Lung (tissue), 12 donors: Measurements from ENCODE around the gene GTPBP2. TPM values are rescaled to one million over a fixed set of nuclear protein-coding genes. Genes with fewer than 3 reads are reported as not detected.

Experiments used
- ATAC-seq: fragments of 200-7000 bp; cut with Tn5 transposase; one replicate; pipeline ENCODE4 v1.9.1; 2020; ENCODE audit warnings: moderate number of reproducible peaks; ENCODE audit not compliant: insufficient read depth, low FRiP score
- DNase-seq, 3 donors: peaks; one replicate each; pipeline ENCODE4 v3.0.0-alpha.2; 2013 to 2017
- H3K27ac ChIP-seq, 2 donors: one replicate each; pipeline ENCODE4 v1.5.1; 2013; ENCODE audit warnings: mild to moderate bottlenecking in 2 of 2, moderate library complexity in 2 of 2, control low read depth in 1 of 2, inconsistent platforms in 1 of 2, low read depth in 1 of 2, low read length in 1 of 2
- H3K27me3 ChIP-seq, 3 donors: one replicate each; pipeline ENCODE4 v1.5.1; 2013; ENCODE audit warnings: low read length in 2 of 3; ENCODE audit not compliant: control insufficient read depth in 3 of 3, insufficient read depth in 3 of 3
- H3K36me3 ChIP-seq, 4 donors: one replicate each; pipeline ENCODE4 v1.5.1; 2013; ENCODE audit warnings: low read length in 4 of 4, mild to moderate bottlenecking in 1 of 4, moderate library complexity in 1 of 4; ENCODE audit not compliant: control insufficient read depth in 4 of 4, insufficient read depth in 4 of 4
- H3K4me1 ChIP-seq, 5 donors: one replicate each; pipeline ENCODE4 v1.5.1; 2013; ENCODE audit warnings: low read length in 5 of 5, mild to moderate bottlenecking in 2 of 5, moderate library complexity in 1 of 5; ENCODE audit not compliant: control insufficient read depth in 5 of 5, insufficient read depth in 5 of 5
- H3K4me3 ChIP-seq: one replicate; pipeline ENCODE4 v1.5.1; 2013; ENCODE audit warnings: mild to moderate bottlenecking, control low read depth, moderate library complexity
- H3K9ac ChIP-seq, 2 donors: one replicate each; pipeline ENCODE4 v1.5.1; 2013; ENCODE audit warnings: low read length in 2 of 2, control low read depth in 1 of 2; ENCODE audit not compliant: insufficient read depth in 1 of 2
- H3K9me3 ChIP-seq, 4 donors: one replicate each; pipeline ENCODE4 v1.5.1; 2013; ENCODE audit warnings: low read length in 3 of 4, mild to moderate bottlenecking in 1 of 4, moderate library complexity in 1 of 4; ENCODE audit not compliant: control insufficient read depth in 4 of 4, insufficient read depth in 3 of 4
- CTCF ChIP-seq: IDR thresholded peaks from 2 replicates; pipeline ENCODE4 v1.5.1; 2012; ENCODE audit warnings: mild to moderate bottlenecking; ENCODE audit errors: control extremely low read depth, extremely low read depth
- WGBS, 2 donors: extraction: QIAGEN DNeasy Blood & Tissue Kit; methylation state at CpG; one replicate each; pipeline ENCODE4 v1.1.7; 2013; 5-methylcytosine and 5-hydroxymethylcytosine counted together
- polyA plus RNA-seq, 2 donors: library from polyadenylated mRNA; stranded (reverse); fragments of 200-250 nt; gene quantifications; one replicate each; pipeline ENCODE4 v1.2.1, GENCODE V29; 2013
- total RNA-seq, 2 donors: library from RNA; depleted of rRNA in 1 of 2; stranded (reverse); fragments of >200 nt in 1 of 2; gene quantifications; one replicate each; pipeline ENCODE4 v1.2.1, GENCODE V29; 2014 to 2021
- donor health status: control.
- donor health status: control.
- donor health status: Bipolar disorder and iron deficiency.
- donor health status: healthy.
- donor health status: DM: yes; HTN: yes; CAD: no.

The GTPBP2 gene
- total and polyA plus RNA-seq, 4 donors, result 49.9 to 78.4 (median 60.8) TPM

- Histone ChIP-seq H3K27me3 (no peaks in the 10 kb centered on the region), H3K36me3 (peaks cover 9 to 39% (median 24%) of the 10 kb centered on the region in 4 donors), H3K9me3 (no peaks in the 10 kb centered on the region), H3K27ac (no peak overlapping the region), H3K4me3 (no peak overlapping the region), H3K4me1 (peaks cover 2 to 80% (median 37%) of the 10 kb centered on the region in 5 donors), H3K9ac (no peak overlapping the region)
- WGBS, 2 donors, result 97 to 99% methylated on average over 6 of the region's 6 CpGs
- ATAC-seq (no peak), DNase-seq (no peak)
- TF ChIP-seq CTCF, result no peak
Measured at GRCh38 chr6:43670623-43670986, 41.5 kb upstream of the GTPBP2 start.

- H3K9ac ChIP-seq, result no peak overlapping the region
- H3K4me1 ChIP-seq, result peaks cover 2 to 79% (median 37%) of the 10 kb centered on the region in 5 donors
- DNase-seq (peak in 2 of 3 donors; percentile 40 to 57), ATAC-seq (no peak)
- WGBS, 2 donors, result 75 to 91% methylated on average over 6 of the region's 6 CpGs
- H3K36me3 ChIP-seq, result peaks cover 8 to 34% (median 22%) of the 10 kb centered on the region in 4 donors
- H3K9me3 ChIP-seq, result no peaks in the 10 kb centered on the region
- H3K27me3 ChIP-seq, result no peaks in the 10 kb centered on the region
- H3K27ac ChIP-seq, result peak overlapping the region in 1 of 2 donors; percentile 43
- no peak overlapping the region for H3K4me3 ChIP-seq
- no peak for TF ChIP-seq CTCF
Measured at GRCh38 chr6:43669922-43670622, 41.0 kb upstream of the GTPBP2 start.

- no peaks in the 10 kb centered on the region for H3K27me3 ChIP-seq
- ATAC-seq (no peak), DNase-seq (peak; percentile 28 to 70 (median 59))
- H3K4me1 ChIP-seq, result peaks cover 2 to 71% (median 37%) of the 10 kb centered on the region in 5 donors
- H3K27ac ChIP-seq, result peak overlapping the region in 1 of 2 donors; percentile 43
- H3K9ac ChIP-seq, result no peak overlapping the region
- WGBS, 2 donors, result 67 to 84% methylated on average over 15 of the region's 15 CpGs
- no peaks in the 10 kb centered on the region for H3K9me3 ChIP-seq
- H3K4me3 ChIP-seq, result no peak overlapping the region
- no peak for TF ChIP-seq CTCF
- H3K36me3 ChIP-seq, result peaks cover 5 to 27% (median 19%) of the 10 kb centered on the region in 4 donors
Measured at GRCh38 chr6:43669050-43669921, 40.2 kb upstream of the GTPBP2 start.
